Smooth muscle cell (in vitro differentiated cells): Measurements from ENCODE around the gene TNFRSF18. TPM values are rescaled to one million over a fixed set of nuclear protein-coding genes. Genes with fewer than 3 reads are reported as not detected.

Source experiments
- DNase-seq: peaks from one replicate; lab custom pipeline; 2025; ENCODE audit not compliant: unreplicated experiment; lab: John Stamatoyannopoulos, UW
- H2AFZ ChIP-seq: fragments of 200-600 bp; sonication (generic); 2 replicates; pipeline ENCODE4 v1.6.0; 2016; ENCODE audit warnings: antibody characterized with exemption, low read depth, mild to moderate bottlenecking
- H3F3A ChIP-seq: fragments of 200-600 bp; sonication (generic); 2 replicates; pipeline ENCODE4 v1.6.0; 2017; ENCODE audit warnings: antibody characterized with exemption, low read depth
- H3K27ac ChIP-seq: fragments of 200-600 bp; sonication (generic); 2 replicates; pipeline ENCODE4 v1.5.1; 2016; ENCODE audit warnings: low read depth, mild to moderate bottlenecking
- H3K27me3 ChIP-seq: fragments of 200-600 bp; sonication (generic); 2 replicates; pipeline ENCODE4 v1.6.1; 2016; ENCODE audit warnings: low read depth, mild to moderate bottlenecking
- H3K36me3 ChIP-seq: fragments of 200-600 bp; sonication (generic); 2 replicates; pipeline ENCODE4 v1.5.1; 2016; ENCODE audit warnings: low read depth
- H3K4me1 ChIP-seq: fragments of 200-600 bp; sonication (generic); 2 replicates; pipeline ENCODE4 v1.5.1; 2016; ENCODE audit warnings: low read depth
- H3K4me2 ChIP-seq: fragments of 200-600 bp; sonication (generic); 2 replicates; pipeline ENCODE4 v1.6.0; 2016; ENCODE audit warnings: mild to moderate bottlenecking
- H3K4me3 ChIP-seq: fragments of 200-600 bp; sonication (generic); 2 replicates; pipeline ENCODE4 v1.5.1; 2016; ENCODE audit warnings: mild to moderate bottlenecking
- H3K79me2 ChIP-seq: fragments of 200-600 bp; sonication (generic); 2 replicates; pipeline ENCODE4 v1.6.0; 2016; ENCODE audit warnings: low read depth, mild to moderate bottlenecking
- H3K9ac ChIP-seq: fragments of 200-600 bp; sonication (generic); 2 replicates; pipeline ENCODE4 v1.6.0; 2016; ENCODE audit warnings: low read depth
- H3K9me3 ChIP-seq: fragments of 200-600 bp; sonication (generic); replicated peaks from 2 replicates; pipeline ENCODE4 v1.5.1; 2016; ENCODE audit warnings: low read depth
- H4K20me1 ChIP-seq: fragments of 200-600 bp; sonication (generic); 2 replicates; pipeline ENCODE4 v1.6.0; 2016; ENCODE audit warnings: low read depth
- CTCF ChIP-seq: fragments of 200-600 bp; sonication (generic); IDR thresholded peaks from 2 replicates; pipeline ENCODE4 v1.5.1; 2017; ENCODE audit warnings: borderline replicate concordance, mild to moderate bottlenecking, antibody characterized with exemption; ENCODE audit not compliant: insufficient read depth, poor library complexity, severe bottlenecking
- WGBS: methylation state at CpG from one replicate; pipeline ENCODE4 v1.1.7; 2016; ENCODE audit warnings: low lambda C conversion rate; 5-methylcytosine and 5-hydroxymethylcytosine counted together
- polyA plus RNA-seq: library from polyadenylated mRNA; unstranded; fragments of >200 nt; fragmentation: Nextera tagmentation; extraction: Ambion mirVana; gene quantifications from 2 replicates; pipeline ENCODE4 v1.2.1, GENCODE V29; 2016
- total RNA-seq: library from RNA; depleted of rRNA; stranded (reverse); fragments of >200 nt; gene quantifications from 2 replicates; pipeline ENCODE4 v1.2.3, GENCODE V29; 2014

Gene TNFRSF18
- total and polyA plus RNA-seq, 2 experiments from 2014 or later: 4.8 to 12.2 TPM

GRCh38 chr1:1222575-1223225, 16.3 kb upstream of the TNFRSF18 start:
- Histone ChIP-seq H3F3A (no peaks in the 10 kb centered on the region), H3K9me3 (no peaks in the 10 kb centered on the region), H3K79me2 (peaks cover 33% of the 10 kb centered on the region), H3K36me3 (no peaks in the 10 kb centered on the region), H3K9ac (no peak overlapping the region), H3K27ac (no peak overlapping the region), H3K4me2 (no peak overlapping the region), H4K20me1 (peaks cover 58% of the 10 kb centered on the region), H3K4me1 (no peaks in the 10 kb centered on the region), H3K4me3 (no peak overlapping the region), H2AFZ (no peak overlapping the region), H3K27me3 (no peaks in the 10 kb centered on the region)
- WGBS: 98% methylated on average over 44 of the region's 44 CpGs
- no peak for DNase-seq
- no peak for TF ChIP-seq CTCF

- 97% methylated on average over 27 of the region's 30 CpGs for WGBS
Measured at GRCh38 chr1:1221887-1222574, 15.6 kb upstream of the TNFRSF18 start.

GRCh38 chr1:1220197-1220596, 13.8 kb upstream of the TNFRSF18 start:
- H3K27ac ChIP-seq: no peak overlapping the region
- H3F3A ChIP-seq: no peaks in the 10 kb centered on the region
- no peaks in the 10 kb centered on the region for H3K4me1 ChIP-seq
- H3K36me3 ChIP-seq: no peaks in the 10 kb centered on the region
- no peak overlapping the region for H2AFZ ChIP-seq
- WGBS: 95% methylated on average over 24 of the region's 24 CpGs
- no peak for DNase-seq
- H3K4me2 ChIP-seq: no peak overlapping the region
- H3K79me2 ChIP-seq: peaks cover 12% of the 10 kb centered on the region
- H4K20me1 ChIP-seq: peaks cover 35% of the 10 kb centered on the region
- H3K9me3 ChIP-seq: no peaks in the 10 kb centered on the region
- H3K9ac ChIP-seq: no peak overlapping the region
- TF ChIP-seq CTCF: no peak
- no peaks in the 10 kb centered on the region for H3K27me3 ChIP-seq
- H3K4me3 ChIP-seq: no peak overlapping the region

More at GRCh38 chr1:1221887-1222574, 15.6 kb upstream of the TNFRSF18 start:
- no peaks in the 10 kb centered on the region for H3F3A ChIP-seq
- H3K4me1 ChIP-seq: no peaks in the 10 kb centered on the region
- H3K9ac ChIP-seq: no peak overlapping the region
- no peak for DNase-seq
- H3K4me2 ChIP-seq: no peak overlapping the region
- TF ChIP-seq CTCF: no peak
- H2AFZ ChIP-seq: no peak overlapping the region
- no peaks in the 10 kb centered on the region for H3K36me3 ChIP-seq
- no peak overlapping the region for H3K27ac ChIP-seq
- no peaks in the 10 kb centered on the region for H3K27me3 ChIP-seq
- H3K4me3 ChIP-seq: no peak overlapping the region
- peaks cover 54% of the 10 kb centered on the region for H4K20me1 ChIP-seq
- H3K79me2 ChIP-seq: peaks cover 26% of the 10 kb centered on the region
- no peaks in the 10 kb centered on the region for H3K9me3 ChIP-seq
